Ishikawa (cell line): Measurements from ENCODE around the gene ARRB1.

Source experiments
- EP300 ChIP-seq: IDR thresholded peaks from 2 replicates; pipeline ENCODE4 v1.6.1; 2012; ENCODE audit warnings: borderline replicate concordance
- RAD21 ChIP-seq: IDR thresholded peaks from 2 replicates; pipeline ENCODE4 v1.6.1; 2012; ENCODE audit warnings: low read depth
- REST ChIP-seq: IDR thresholded peaks from 2 replicates; pipeline ENCODE4 v1.6.1; 2012; ENCODE audit warnings: low read depth, mild to moderate bottlenecking

GRCh38 chr11:75254326-75254725 is 97.1 kb downstream of the ARRB1 start:
- TF ChIP-seq REST: no peak
- no peak for TF ChIP-seq EP300
- no peak for TF ChIP-seq RAD21
